NCI-H1694 treated with DMSO at 0.1 percent for 48 hours (cell line): ENCODE results near the gene ARL6.
A peak's percentile ranks its signal among the peaks of the same experiment; 100 is the strongest.
"Not testable (repeated sequence)": the region's sequence is repeated elsewhere in the genome, so short reads cannot be mapped to it uniquely, and the experiment has no call there.

Experiments
- DNase-seq: peaks from one replicate; lab custom pipeline; 2025; lab: John Stamatoyannopoulos, UW

Gene ARL6

DNA sequence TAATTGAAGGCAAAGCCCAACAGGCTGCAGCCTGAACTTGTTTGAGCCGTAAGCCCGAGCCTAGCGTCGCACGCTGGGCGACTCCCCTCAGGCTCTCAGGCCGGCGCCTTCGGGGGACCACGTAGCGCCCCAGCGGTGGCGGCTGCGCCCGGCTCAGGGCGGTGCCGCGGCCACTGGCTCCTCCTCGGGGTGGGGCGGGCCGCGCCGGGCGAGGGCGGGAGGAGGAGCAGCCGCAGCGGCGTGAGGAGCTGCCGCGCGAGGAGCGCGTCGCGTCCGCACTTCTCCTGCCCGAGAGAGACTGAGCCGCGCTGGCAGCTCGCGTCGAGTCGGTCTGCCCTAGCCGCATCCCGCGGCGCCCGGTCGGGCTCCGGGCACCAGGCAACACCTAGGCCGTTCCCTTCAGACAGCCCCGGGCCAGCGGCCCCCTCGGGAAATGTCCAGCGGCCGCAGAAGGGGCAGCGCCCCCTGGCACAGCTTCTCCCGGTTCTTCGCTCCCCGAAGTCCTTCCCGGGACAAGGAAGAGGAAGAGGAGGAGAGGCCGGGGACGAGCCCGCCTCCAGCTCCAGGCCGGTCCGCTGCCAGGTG lies 57.3 kb downstream of the ARL6 start, which contains the start of gene CRYBG3:
TSS of gene CRYBG3 (plus strand) at position 238 of the 585 bp plus-strand sequence. CDS start at position 434, 196 bp downstream.
- DNase-seq, result peak; percentile 58

GRCh38 chr3:97822359-97822775 lies 57.8 kb downstream of the ARL6 start:
- DNase-seq, result no peak

GRCh38 chr3:97823046-97824004 lies 58.8 kb downstream of the ARL6 start:
- no peak for DNase-seq

DNA sequence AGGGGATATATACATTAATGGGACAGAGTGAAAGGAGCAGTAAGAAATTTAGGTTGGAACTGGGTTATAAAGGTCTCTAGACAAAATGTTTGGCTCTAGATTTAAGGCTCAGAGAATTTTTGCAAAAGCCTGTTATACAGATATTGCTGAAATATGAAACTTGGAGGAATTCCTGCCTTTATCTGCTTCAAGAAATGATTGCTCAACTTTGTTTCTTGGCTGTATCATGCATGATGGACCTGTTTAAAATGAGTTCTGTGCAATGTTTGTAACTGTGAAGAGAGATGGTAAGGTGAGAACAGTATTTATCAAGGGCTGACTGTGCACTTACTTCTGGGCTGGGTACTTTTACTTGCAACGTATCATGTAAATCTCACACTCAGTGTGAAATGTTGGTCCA lies 60.5 kb downstream of the ARL6 start:
- DNase-seq, result no peak

GRCh38 chr3:97827741-97828471 lies 63.3 kb downstream of the ARL6 start:
- DNase-seq, result no peak

DNA sequence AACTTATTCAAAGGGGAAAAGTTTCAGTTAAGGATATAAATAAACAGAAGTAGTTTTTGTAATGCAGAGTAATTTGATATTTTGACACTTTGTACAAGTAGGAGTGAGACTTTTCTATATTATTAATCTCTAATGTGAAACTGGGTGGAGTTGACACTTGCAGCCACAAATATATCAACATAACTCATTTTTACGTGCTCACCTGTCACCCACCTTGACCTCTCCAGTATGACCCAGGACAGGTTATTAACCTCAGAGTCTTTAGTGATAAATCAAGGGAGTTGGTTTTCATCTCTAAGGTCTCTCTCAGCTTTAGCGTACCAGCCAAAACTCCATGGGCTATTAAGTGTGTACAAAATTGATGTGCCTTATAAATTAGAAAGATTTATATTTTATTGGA lies 64.6 kb downstream of the ARL6 start:
- DNase-seq, result no peak

GRCh38 chr3:97830638-97831037 lies 66.1 kb downstream of the ARL6 start:
- DNase-seq, result no peak

DNA sequence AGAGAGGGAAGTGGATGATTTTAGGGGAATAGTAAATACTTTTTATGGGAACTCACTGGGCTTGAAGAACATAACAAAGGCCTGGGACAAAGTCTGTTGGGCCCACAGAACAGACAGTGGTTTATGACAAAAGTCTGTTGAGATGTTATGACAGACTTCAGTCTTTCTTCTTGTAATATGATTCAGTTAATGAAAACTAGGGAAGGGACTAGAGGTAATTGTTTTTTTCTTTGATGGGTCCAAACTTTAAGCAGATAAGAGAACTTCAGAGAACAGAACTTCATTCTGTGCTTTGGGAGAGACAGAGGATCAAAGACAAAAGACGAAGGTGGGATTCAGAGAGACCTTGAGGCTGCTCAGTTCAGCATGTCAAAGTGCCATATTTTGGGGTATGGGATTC lies 66.6 kb downstream of the ARL6 start:
- DNase-seq, result no peak

DNA sequence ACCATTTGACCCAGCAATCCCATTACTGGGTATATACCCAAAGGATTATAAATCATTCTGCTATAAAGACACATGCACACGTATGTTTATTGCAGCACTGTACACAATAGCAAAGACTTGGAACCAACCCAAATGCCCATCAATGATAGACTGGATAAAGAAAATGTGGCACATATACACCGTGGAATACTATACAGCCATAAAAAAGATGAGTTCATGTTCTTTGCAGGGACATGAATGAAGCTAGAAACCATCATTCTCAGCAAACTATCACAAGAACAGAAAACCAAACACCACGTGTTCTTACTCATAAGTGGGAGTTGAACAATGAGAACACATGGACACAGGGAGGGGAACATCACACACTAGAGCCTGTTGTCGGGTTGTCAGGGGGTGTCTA lies 68.6 kb downstream of the ARL6 start:
- not testable (repeated sequence) for DNase-seq

GRCh38 chr3:97835761-97836160 lies 71.2 kb downstream of the ARL6 start:
- DNase-seq, result no peak

DNA sequence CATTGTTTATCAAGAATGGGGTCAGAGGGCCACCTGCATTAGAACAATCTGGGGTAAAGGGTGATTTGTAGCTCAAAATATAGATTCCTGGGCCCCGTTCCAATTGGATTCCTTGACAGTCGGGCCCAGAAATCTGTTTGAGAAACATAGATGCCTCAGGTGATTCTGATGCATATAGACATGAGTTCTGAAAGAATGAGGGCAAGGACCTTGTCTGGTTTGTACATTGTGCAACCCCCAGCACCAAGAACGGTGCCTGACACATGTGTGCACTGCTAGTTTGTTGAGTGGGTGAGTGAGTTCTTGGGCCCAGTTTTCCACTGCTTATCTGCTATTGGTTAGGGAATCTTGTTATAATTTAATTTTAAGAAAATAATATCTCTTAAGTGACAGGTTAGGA lies 73.8 kb downstream of the ARL6 start:
- no peak for DNase-seq

- DNase-seq, result no peak
Observed at GRCh38 chr3:97839944-97840343, 75.4 kb downstream of the ARL6 start.

GRCh38 chr3:97841304-97841703 lies 76.7 kb downstream of the ARL6 start:
- no peak for DNase-seq

- DNase-seq, result no peak
Observed at GRCh38 chr3:97841956-97842355, 77.4 kb downstream of the ARL6 start.

DNA sequence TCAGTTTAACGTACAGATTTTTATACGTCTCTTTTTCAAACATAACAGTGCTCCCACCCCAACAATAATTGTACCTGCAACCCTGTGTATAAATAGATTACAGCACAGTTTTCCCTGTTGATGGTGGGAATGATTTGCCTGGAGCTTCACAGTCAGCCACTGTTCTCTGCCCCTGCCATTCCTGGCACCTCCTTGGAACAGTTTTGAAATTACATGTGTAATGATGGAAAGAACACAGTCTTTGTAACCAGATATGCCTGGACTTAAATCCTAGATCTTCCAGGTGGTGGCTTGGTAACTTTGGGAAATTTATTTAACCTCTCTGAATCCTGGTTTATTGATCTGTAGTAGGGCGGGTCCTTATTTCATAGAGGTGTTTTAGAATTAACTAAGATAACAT lies 84.2 kb downstream of the ARL6 start:
- no peak for DNase-seq
